Stomach smooth muscle (tissue), 2 donors: Measurements from ENCODE around the gene MAGEA9.
"Not testable (repeated sequence)": the region's sequence is repeated elsewhere in the genome, so short reads cannot be mapped to it uniquely, and the experiment has no call there.

Source experiments
- H3K27ac ChIP-seq: one replicate; pipeline ENCODE4 v1.7.0; 2013; ENCODE audit warnings: mild to moderate bottlenecking, low read length, inconsistent platforms
- H3K27me3 ChIP-seq, 2 donors: one replicate each; pipeline ENCODE4 v1.7.0; 2013; ENCODE audit warnings: low read length in 2 of 2; ENCODE audit not compliant: insufficient read depth in 2 of 2, control insufficient read depth in 1 of 2
- H3K36me3 ChIP-seq, 2 donors: one replicate each; pipeline ENCODE4 v1.7.0; 2013; ENCODE audit warnings: low read length in 2 of 2; ENCODE audit not compliant: control insufficient read depth in 2 of 2, insufficient read depth in 2 of 2
- H3K4me1 ChIP-seq: one replicate; pipeline ENCODE4 v1.7.0; 2013; ENCODE audit warnings: low read length; ENCODE audit not compliant: control insufficient read depth, insufficient read depth
- H3K4me3 ChIP-seq, 2 donors: one replicate each; pipeline ENCODE4 v1.7.0; 2013; ENCODE audit warnings: low read length in 2 of 2
- H3K9ac ChIP-seq, 2 donors: one replicate each; pipeline ENCODE4 v1.7.0; 2013; ENCODE audit warnings: low read length in 2 of 2, mild to moderate bottlenecking in 1 of 2
- H3K9me3 ChIP-seq, 2 donors: one replicate each; pipeline ENCODE4 v1.7.0; 2013; ENCODE audit warnings: low read length in 2 of 2; ENCODE audit not compliant: control insufficient read depth in 2 of 2
- donor health status: healthy.
- donor health status: Pancreatic carcinoma.

Gene MAGEA9

DNA sequence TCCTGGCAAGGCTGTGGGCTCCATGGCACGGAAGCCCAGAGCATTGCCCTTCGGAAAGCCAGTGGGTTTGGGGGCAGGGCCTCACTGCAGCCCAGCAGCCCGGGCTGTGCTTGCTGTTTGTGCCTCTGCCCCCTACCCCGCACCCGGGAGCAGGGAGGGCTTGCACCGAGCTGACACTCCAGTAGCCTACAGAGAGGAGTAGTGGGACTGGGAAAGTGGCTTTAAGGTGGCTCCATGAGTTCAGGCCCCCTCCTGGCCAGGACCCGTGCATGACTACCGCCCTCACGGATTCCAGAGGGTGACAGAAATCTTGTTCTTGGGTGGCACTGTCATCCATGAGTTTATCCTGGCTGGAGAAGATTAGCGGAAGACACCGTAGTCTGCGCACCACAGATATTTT lies 11.4 kb upstream of the MAGEA9 start:
- H3K4me1 ChIP-seq, H3K27me3 ChIP-seq, H3K36me3 ChIP-seq, H3K4me3 ChIP-seq, H3K9me3 ChIP-seq, H3K9ac ChIP-seq, H3K27ac ChIP-seq: not testable (repeated sequence)

GRCh38 chrX:149773026-149773425 lies 8.7 kb upstream of the MAGEA9 start:
- H3K9me3 ChIP-seq, H3K4me3 ChIP-seq, H3K27me3 ChIP-seq, H3K36me3 ChIP-seq, H3K4me1 ChIP-seq, H3K27ac ChIP-seq, H3K9ac ChIP-seq: not testable (repeated sequence)

DNA sequence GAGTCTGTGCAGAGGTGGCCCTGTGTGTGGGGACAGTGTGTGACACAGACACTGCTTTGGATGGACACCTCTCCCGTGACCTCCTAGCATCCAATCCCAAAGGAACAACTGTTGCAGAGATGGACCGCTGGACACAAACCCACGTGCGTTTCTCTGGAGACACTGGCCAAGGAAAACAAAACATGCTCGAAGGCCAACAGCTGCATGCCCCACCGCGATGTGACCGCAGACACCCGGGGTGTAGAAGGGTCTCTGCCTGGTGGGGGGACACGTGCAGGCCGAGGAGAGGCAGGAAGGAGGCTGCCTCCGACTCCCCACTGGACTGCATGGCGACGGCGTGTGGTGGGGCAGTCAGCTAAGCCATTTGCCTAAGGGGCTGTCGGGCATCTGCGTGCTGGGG lies 8.0 kb upstream of the MAGEA9 start, which contains the start of gene HSFX1:
Gene HSFX1, plus strand, starts transcription at position 301 of the 400 bp plus-strand sequence. CDS start 614 bp downstream, outside the sequence.
- H3K36me3 ChIP-seq, H3K9ac ChIP-seq, H3K9me3 ChIP-seq, H3K4me3 ChIP-seq, H3K27me3 ChIP-seq, H3K27ac ChIP-seq, H3K4me1 ChIP-seq: not testable (repeated sequence)

GRCh38 chrX:149777999-149778398 lies 3.7 kb upstream of the MAGEA9 start:
- H3K36me3 ChIP-seq, H3K27me3 ChIP-seq, H3K27ac ChIP-seq, H3K9ac ChIP-seq, H3K4me3 ChIP-seq, H3K4me1 ChIP-seq, H3K9me3 ChIP-seq: not testable (repeated sequence)

DNA sequence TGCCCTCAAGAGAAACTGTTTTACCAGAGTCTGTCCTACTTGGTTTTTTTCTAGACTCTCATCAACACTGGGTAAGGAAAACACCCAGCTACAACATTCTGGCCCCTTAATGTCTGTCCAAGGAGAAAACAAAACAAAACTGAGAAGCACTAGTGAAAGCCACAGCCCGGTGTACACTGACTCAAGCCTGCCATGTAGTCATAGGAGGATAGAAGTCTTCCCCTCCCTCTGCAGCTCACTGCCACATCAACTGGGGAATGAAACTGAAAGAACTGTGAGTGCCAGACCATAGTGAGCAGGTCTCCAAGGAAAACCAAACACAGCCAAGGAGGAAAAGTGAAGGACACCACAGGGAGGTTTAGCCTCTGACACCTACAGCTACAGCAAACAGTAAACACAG lies 13.8 kb downstream of the MAGEA9 start:
- H3K27me3 ChIP-seq, H3K36me3 ChIP-seq, H3K9ac ChIP-seq, H3K4me3 ChIP-seq, H3K27ac ChIP-seq, H3K9me3 ChIP-seq, H3K4me1 ChIP-seq: not testable (repeated sequence)

DNA sequence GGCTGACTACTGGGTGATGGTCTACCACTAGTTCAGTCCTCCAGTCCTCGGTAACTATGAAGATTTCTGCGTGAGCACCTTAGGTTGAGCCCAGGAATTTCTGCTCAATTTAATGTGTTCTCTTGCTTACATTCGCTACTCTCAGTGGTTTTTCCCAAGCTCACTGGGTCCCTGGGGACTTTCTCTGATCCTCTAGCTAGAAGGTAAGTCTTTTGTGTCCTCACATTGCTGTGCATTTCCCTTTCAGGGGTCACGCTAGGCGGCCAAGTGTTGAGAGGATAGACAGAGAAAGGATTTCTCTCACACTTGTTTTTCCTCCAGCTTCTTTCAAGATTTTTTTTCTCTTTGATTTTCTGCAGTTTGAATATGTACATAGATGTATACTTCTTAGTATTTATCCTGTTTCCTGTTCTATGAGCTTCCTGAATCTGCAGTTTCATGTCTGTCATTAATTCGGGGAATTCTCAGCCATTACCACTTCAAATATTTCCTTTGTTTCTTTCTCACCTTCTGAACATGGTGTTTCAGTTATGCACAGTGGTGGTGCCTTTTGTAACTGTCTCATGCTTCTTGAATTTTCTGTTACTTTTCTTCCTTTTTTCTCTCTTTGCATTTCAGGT lies 17.5 kb downstream of the MAGEA9 start:
- Histone ChIP-seq H3K4me1 (no peaks in the 10 kb centered on the region), H3K4me3 (no peak overlapping the region), H3K9me3 (no peaks in the 10 kb centered on the region), H3K9ac (no peak overlapping the region), H3K36me3 (no peaks in the 10 kb centered on the region), H3K27ac (no peak overlapping the region), H3K27me3 (peaks cover 0 to 3% of the 10 kb centered on the region in 2 donors)

- Histone ChIP-seq H3K27ac (no peak overlapping the region), H3K9ac (no peak overlapping the region), H3K9me3 (no peaks in the 10 kb centered on the region), H3K4me1 (no peaks in the 10 kb centered on the region), H3K27me3 (peaks cover 0 to 3% of the 10 kb centered on the region in 2 donors), H3K4me3 (no peak overlapping the region), H3K36me3 (no peaks in the 10 kb centered on the region)
Measured at GRCh38 chrX:149799938-149800337, 18.2 kb downstream of the MAGEA9 start.

DNA sequence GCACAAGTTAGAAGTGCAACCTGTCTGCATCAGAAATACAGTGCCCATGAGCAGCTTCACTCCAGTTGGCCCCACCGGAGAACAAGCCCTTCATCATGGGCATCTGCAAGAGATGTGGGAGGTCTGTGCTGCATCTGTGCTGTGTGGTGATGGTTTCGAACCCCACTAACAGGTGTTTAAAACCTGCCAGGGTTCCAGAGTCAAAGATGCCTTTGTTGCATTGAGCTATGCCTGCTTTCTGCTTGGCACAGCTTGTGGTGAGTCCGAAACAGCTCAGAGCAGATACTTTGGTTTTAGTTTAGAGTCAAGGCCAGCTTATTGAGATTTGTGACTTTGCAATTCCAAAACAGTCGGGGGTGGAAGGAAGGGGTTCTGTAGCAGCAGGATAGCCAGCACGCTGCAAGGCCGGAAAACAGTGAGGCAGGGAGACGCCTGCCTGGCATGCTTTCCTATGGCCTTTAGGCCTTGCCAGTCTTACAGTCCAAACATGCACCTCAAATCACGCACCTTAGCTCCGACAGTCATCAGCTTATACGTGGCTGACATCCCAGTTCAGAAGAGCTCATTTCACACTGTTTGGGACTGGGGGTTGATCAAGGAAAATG lies 21.8 kb downstream of the MAGEA9 start:
- Histone ChIP-seq H3K27me3 (peaks cover 0 to 3% of the 10 kb centered on the region in 2 donors), H3K4me3 (no peak overlapping the region), H3K4me1 (no peaks in the 10 kb centered on the region), H3K9me3 (no peaks in the 10 kb centered on the region), H3K36me3 (no peaks in the 10 kb centered on the region), H3K27ac (no peak overlapping the region), H3K9ac (no peak overlapping the region)

DNA sequence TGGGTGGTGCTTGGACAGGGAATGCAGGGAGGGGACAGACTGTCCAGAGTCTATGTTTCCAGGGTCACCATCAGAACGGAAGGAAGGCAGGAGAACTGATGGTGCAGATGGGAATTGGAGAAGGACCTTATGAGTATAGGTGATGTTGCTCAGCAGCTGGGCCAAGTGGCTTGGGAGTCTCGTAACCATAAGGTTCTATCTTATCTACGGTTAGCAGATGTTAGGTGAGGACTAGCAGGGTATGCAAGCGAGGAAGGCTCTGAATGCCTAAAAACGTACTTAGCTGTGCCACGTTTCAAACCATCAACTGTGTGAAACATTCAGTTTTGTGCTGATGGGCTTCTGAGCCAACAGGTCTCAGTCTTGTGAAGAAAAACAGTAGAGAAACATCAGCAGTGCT lies 22.4 kb downstream of the MAGEA9 start:
- H3K36me3 ChIP-seq = no peaks in the 10 kb centered on the region
- H3K9me3 ChIP-seq = no peaks in the 10 kb centered on the region
- H3K27me3 ChIP-seq = peaks cover 0 to 3% of the 10 kb centered on the region in 2 donors
- H3K4me3 ChIP-seq = no peak overlapping the region
- H3K27ac ChIP-seq = no peak overlapping the region
- H3K4me1 ChIP-seq = no peaks in the 10 kb centered on the region
- no peak overlapping the region for H3K9ac ChIP-seq

DNA sequence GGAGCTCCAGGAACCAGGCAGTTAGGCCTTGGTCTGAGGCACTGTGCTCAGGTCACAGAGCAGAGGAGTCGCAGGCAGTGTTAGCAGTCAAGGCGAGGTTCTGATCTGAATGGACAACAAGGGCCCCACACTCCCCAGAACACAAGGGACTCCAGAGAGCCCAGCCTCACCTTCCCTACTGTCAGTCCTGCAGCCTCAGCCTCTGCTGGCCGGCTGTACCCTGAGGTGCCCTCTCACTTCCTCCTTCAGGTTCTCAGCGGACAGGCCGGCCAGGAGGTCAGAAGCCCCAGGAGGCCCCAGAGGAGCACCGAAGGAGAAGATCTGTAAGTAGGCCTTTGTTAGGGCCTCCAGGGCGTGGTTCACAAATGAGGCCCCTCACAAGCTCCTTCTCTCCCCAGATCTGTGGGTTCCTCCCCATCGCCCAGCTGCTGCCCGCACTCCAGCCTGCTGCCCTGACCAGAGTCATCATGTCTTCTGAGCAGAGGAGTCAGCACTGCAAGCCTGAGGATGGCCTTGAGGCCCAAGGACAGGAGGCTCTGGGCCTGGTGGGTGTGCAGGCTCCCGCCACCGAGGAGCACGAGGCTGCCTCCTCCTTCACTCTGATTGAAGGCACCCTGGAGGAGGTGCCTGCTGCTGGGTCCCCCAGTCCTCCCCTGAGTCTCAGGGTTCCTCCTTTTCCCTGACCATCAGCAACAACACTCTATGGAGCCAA lies 26.2 kb downstream of the MAGEA9 start:
- Histone ChIP-seq H3K27me3 (peaks cover 0 to 6% of the 10 kb centered on the region in 2 donors), H3K27ac (no peak overlapping the region), H3K4me1 (no peaks in the 10 kb centered on the region), H3K4me3 (no peak overlapping the region), H3K9me3 (no peaks in the 10 kb centered on the region), H3K9ac (no peak overlapping the region), H3K36me3 (no peaks in the 10 kb centered on the region)

- Histone ChIP-seq H3K27ac (no peak overlapping the region), H3K27me3 (no peaks in the 10 kb centered on the region), H3K36me3 (no peaks in the 10 kb centered on the region), H3K9me3 (no peaks in the 10 kb centered on the region), H3K4me3 (no peak overlapping the region), H3K9ac (no peak overlapping the region), H3K4me1 (no peaks in the 10 kb centered on the region)
Measured at GRCh38 chrX:149818652-149819051, 36.9 kb downstream of the MAGEA9 start.
